Endometrial microvascular endothelial cells (primary cell): ENCODE measurements around the gene NDRG2. TPM values are rescaled to one million over a fixed set of nuclear protein-coding genes. Genes with fewer than 3 reads are reported as not detected.
"Not testable (repeated sequence)": the region's sequence is repeated elsewhere in the genome, so short reads cannot be mapped to it uniquely, and the experiment has no call there.

ENCODE experiments used
- in situ Hi-C: cut with HindIII; loops from 2 replicates; pipeline ENCODE4 v1.10.0; 2017; ENCODE audit warnings: low sequenced_read_pairs, low pct_unique_long_range_greater_than_20kb; ENCODE audit errors: inconsistent ontology term
- total RNA-seq: library from RNA; depleted of rRNA; stranded (reverse); fragments of >200 nt; gene quantifications from one replicate; pipeline ENCODE4 v1.2.3, GENCODE V29; 2015; ENCODE audit errors: inconsistent ontology term

The NDRG2 gene
- total RNA-seq, 1 donor from 2014 or later: not detected

DNA sequence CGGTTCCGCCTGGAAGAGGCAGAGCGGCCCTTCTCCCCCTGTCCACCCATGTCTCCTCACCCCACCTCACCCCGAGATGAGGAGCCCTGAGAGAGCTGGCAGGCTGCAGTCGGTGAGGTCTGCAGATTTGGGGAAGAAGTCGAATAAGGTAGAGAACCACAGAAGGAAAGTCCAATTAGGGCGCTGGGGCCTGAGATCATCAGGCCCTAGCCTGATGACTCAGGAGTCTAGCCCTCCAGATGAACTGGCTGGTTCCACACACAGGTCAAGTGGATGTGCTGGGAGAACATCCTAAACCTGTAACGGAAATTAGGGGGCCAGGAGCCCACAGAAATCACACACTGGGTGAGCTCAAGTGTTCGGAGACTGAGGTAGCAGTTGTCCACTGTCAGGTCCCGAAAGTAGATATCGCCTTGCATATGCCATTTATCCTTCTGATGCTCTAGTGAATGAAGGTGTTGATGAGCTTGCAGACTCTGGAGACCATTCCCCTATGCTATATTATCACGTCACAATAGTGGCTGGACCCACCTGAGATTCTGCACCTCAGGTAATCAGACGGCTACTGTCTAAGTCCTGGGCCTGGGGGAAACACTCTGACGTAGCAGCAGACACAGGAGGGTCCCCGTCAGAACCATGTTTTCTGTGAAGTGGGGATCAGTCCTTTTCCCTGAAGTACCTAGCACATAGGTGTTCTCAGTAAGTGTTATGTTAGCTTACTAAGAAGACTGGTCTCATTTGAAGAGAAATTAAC lies 36.0 kb downstream of the NDRG2 start:
- in situ Hi-C loops: no loop called here

GRCh38 chr14:20986811-20987210 lies 38.0 kb downstream of the NDRG2 start:
- in situ Hi-C loops: no loop called here

- in situ Hi-C loops: not testable (repeated sequence)
Measured at GRCh38 chr14:20985650-20986049, 39.2 kb downstream of the NDRG2 start.

DNA sequence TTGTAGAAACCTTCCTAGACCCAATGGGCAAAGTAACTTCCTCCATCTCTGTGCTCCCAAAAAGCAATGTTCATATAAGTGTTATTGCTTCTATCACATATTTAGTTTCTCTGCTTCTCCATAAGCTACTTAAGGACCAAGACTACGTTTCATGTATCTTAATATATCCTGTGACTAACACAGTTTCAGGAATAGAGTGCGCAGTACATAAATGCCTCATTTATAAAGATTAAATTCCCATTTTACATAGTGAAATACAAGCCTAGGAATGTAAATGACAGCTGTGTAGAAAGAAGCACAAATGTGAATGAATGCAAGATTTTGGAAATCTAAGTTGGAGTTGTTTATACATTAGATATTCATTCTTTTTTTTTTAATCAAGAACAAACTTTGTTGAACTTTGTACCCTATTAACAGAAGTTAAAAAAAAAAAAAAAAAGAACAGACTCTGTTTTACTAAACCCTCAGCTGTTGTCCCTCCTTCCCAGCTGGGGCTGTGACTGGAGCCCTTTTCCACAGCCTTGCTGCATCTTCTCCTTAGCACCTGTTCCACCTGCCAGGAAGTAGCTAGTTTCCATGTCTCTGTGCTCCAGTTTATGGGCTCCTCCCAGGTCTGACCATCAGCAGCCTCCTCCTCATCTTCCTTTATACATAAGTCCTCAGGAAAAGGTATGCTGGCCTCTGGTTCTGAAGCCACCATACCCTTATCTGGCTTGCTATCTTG lies 42.1 kb downstream of the NDRG2 start:
- in situ Hi-C loops: no loop called here

DNA sequence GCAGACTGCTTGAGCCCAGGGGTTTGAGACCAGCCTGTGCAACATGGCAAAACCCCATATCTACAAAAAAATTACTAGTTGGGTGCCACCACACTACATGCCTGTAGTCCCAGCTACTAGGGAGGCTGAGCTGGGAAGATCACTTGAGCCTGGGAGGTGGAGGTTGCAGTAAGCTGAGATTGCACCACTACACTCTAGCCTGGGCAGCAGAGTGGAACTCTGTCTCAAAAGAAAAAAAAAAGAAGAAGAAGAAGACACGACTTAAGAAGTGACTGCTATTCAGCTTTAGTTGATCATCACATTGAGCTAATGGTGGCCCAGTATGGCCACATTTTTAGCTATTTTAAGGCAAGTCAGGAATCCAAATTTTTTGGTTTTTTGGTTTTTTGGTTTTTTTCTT lies 44.0 kb downstream of the NDRG2 start:
- in situ Hi-C loops: no loop called here

- in situ Hi-C loops: no loop called here
Measured at GRCh38 chr14:20978687-20979086, 46.2 kb downstream of the NDRG2 start.

DNA sequence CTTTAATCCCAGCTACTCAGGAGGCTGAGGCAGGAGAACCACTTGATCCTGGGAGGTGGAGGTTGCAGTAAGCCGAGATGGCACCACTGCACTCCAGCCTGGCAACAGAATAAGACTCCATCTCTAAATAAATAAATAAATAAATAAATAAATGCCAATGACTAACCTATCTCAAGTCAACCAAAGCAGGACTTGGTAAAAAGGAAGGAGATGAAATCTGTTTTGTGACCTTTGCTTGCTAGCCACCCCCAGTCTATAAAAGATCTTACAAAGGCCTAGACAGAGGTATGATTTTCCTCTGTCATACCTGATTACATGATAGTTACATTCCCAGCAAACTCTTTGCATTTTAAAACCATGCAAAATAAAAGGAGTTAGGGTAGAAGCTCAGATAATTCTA lies 48.6 kb downstream of the NDRG2 start:
- in situ Hi-C loops: no loop called here

DNA sequence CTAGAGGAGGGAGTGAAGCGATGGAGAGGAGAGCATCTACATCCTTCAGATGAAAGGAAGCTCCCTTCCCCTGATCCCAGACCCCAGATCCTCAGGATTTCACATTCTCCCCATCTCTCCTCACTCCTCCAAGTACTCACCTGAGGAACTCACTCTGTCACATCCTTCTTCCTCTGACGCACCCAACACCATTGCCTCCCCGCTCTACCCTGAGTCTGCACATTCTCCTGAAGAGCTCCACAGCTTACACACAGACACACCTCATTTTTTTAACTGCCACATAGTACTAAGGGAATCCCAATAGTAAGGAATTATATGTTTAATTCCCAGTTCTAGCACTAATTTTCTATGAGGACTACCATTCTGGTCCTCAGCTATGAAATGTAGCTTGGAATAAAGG lies 51.4 kb downstream of the NDRG2 start:
- in situ Hi-C loops: no loop called here

- in situ Hi-C loops: no loop called here
Measured at GRCh38 chr14:20971705-20972021, 53.2 kb downstream of the NDRG2 start.

GRCh38 chr14:20970983-20971704 lies 53.7 kb downstream of the NDRG2 start:
- in situ Hi-C loops: no loop called here

GRCh38 chr14:20970647-20970982 lies 54.2 kb downstream of the NDRG2 start:
- in situ Hi-C loops: no loop called here

GRCh38 chr14:20969336-20969735 lies 55.5 kb downstream of the NDRG2 start:
- in situ Hi-C loops: no loop called here

Other genes starting within 250 kb of the NDRG2 start
- not detected for gene RNASE6, start 243.8 kb downstream of the NDRG2 start, total RNA-seq
- gene RNASE1, start 222.2 kb downstream of the NDRG2 start, total RNA-seq: 168 TPM
- not detected for gene RNASE3, start 133.7 kb downstream of the NDRG2 start, total RNA-seq
- gene RNASE2, start 69.6 kb downstream of the NDRG2 start, total RNA-seq: not detected
- 57.2 TPM for gene METTL17, start 35.1 kb downstream of the NDRG2 start, total RNA-seq
- gene SLC39A2, start 25.8 kb downstream of the NDRG2 start, total RNA-seq: not detected
- not detected for gene TPPP2, start 5.2 kb upstream of the NDRG2 start, total RNA-seq
- gene RNASE13, start 9.7 kb upstream of the NDRG2 start, total RNA-seq: not detected
- not detected for gene RNASE7, start 17.3 kb upstream of the NDRG2 start, total RNA-seq
- gene RNASE8, start 32.8 kb upstream of the NDRG2 start, total RNA-seq: not detected
- 2.9 TPM for gene ARHGEF40, start 45.2 kb upstream of the NDRG2 start, total RNA-seq
- gene ZNF219, start 73.6 kb upstream of the NDRG2 start, total RNA-seq: 14.3 TPM
- gene TMEM253, start 76.0 kb upstream of the NDRG2 start, total RNA-seq: not detected
- gene OR5AU1, start 131.0 kb upstream of the NDRG2 start, total RNA-seq: not detected
- gene HNRNPC, start 244.4 kb upstream of the NDRG2 start, total RNA-seq: 992 TPM